GM23338 (cell line): ENCODE data around the gene KRTAP5-6. TPM values are rescaled to one million over a fixed set of nuclear protein-coding genes. Genes with fewer than 3 reads are reported as not detected.

Experiments used
- ATAC-seq: fragments of 200-7000 bp; cut with Tn5 transposase; 3 replicates; pipeline ENCODE4 v1.9.1; 2020
- DNase-seq: peaks from one replicate; pipeline ENCODE4 v3.0.0-alpha.2; 2015; ENCODE audit warnings: low spot score
- H2AFZ ChIP-seq: fragments of 200-600 bp; sonication (generic); 2 replicates; pipeline ENCODE4 v1.8.0; 2016; ENCODE audit warnings: antibody characterized with exemption, mild to moderate bottlenecking, moderate library complexity
- H3F3A ChIP-seq: fragments of 200-600 bp; sonication (generic); replicated peaks from 2 replicates; pipeline ENCODE4 v1.8.0; 2017; ENCODE audit warnings: antibody characterized with exemption, mixed run types, low read depth
- H3K27ac ChIP-seq: fragments of 200-600 bp; sonication (generic); 2 replicates; pipeline ENCODE4 v1.6.1; 2016; ENCODE audit warnings: low read depth
- H3K27me3 ChIP-seq: fragments of 200-600 bp; sonication (generic); 2 replicates; pipeline ENCODE4 v1.8.0; 2016; ENCODE audit warnings: mild to moderate bottlenecking, mixed run types, moderate library complexity; ENCODE audit not compliant: insufficient read depth
- H3K36me3 ChIP-seq: fragments of 200-600 bp; sonication (generic); 2 replicates; pipeline ENCODE4 v1.8.0; 2016; ENCODE audit warnings: mild to moderate bottlenecking; ENCODE audit not compliant: insufficient read depth
- H3K4me1 ChIP-seq: fragments of 200-600 bp; sonication (generic); 2 replicates; pipeline ENCODE4 v1.8.0; 2016; ENCODE audit warnings: mild to moderate bottlenecking, moderate library complexity; ENCODE audit not compliant: insufficient read depth
- H3K4me2 ChIP-seq: fragments of 200-600 bp; sonication (generic); 2 replicates; pipeline ENCODE4 v1.7.1; 2017; ENCODE audit warnings: mixed run types
- H3K4me3 ChIP-seq: fragments of 200-600 bp; sonication (generic); 2 replicates; pipeline ENCODE4 v1.6.1; 2016; ENCODE audit warnings: mixed run types
- H3K79me2 ChIP-seq: fragments of 200-600 bp; sonication (generic); replicated peaks from 2 replicates; pipeline ENCODE4 v1.8.0; 2017; ENCODE audit warnings: mild to moderate bottlenecking; ENCODE audit not compliant: insufficient read depth
- H3K9me2 ChIP-seq: fragments of 200-600 bp; sonication (generic); 2 replicates; pipeline ENCODE4 v1.8.0; 2017; ENCODE audit not compliant: insufficient read depth
- H4K20me1 ChIP-seq: fragments of 200-600 bp; sonication (generic); replicated peaks from 2 replicates; pipeline ENCODE4 v1.8.0; 2017; ENCODE audit warnings: mild to moderate bottlenecking; ENCODE audit not compliant: insufficient read depth
- H3K27ac Mint-ChIP-seq: 2 replicates; pipeline ENCODE4 v1.8.0; 2020; ENCODE audit warnings: inconsistent platforms, mild to moderate bottlenecking, moderate library complexity, mixed read lengths
- H3K27me3 Mint-ChIP-seq: 3 replicates; pipeline ENCODE4 v1.8.0; 2022; ENCODE audit warnings: low read depth, mild to moderate bottlenecking, moderate library complexity, mixed read lengths, inconsistent platforms; ENCODE audit not compliant: insufficient read depth, poor library complexity
- H3K36me3 Mint-ChIP-seq: 3 replicates; pipeline ENCODE4 v1.8.0; 2021; ENCODE audit warnings: low read depth, mild to moderate bottlenecking, inconsistent platforms, moderate library complexity, mixed read lengths
- H3K4me1 Mint-ChIP-seq: 3 replicates; pipeline ENCODE4 v1.8.0; 2020; ENCODE audit warnings: mild to moderate bottlenecking, inconsistent platforms, mixed read lengths
- H3K4me3 Mint-ChIP-seq: 3 replicates; pipeline ENCODE4 v1.8.0; 2021; ENCODE audit warnings: moderate library complexity, mild to moderate bottlenecking, inconsistent platforms, mixed read lengths
- H3K9me3 Mint-ChIP-seq: 3 replicates; pipeline ENCODE4 v1.8.0; 2020; ENCODE audit warnings: moderate library complexity, mild to moderate bottlenecking, inconsistent platforms, mixed read lengths
- EZH2phosphoT487 ChIP-seq: fragments of 200-600 bp; sonication (generic); IDR thresholded peaks from one replicate; pipeline ENCODE4 v1.8.1; 2018; ENCODE audit warnings: antibody characterized with exemption; ENCODE audit not compliant: unreplicated experiment
- REST ChIP-seq: IDR thresholded peaks from one replicate; pipeline ENCODE4 v1.6.1; 2018; ENCODE audit warnings: antibody characterized with exemption; ENCODE audit not compliant: unreplicated experiment
- STAT1 ChIP-seq: IDR thresholded peaks from one replicate; pipeline ENCODE4 v1.6.1; 2016; ENCODE audit warnings: antibody characterized with exemption; ENCODE audit not compliant: unreplicated experiment
- ZNF331 ChIP-seq: fragments of 250-450 bp; sonication (Bioruptor Pico); IDR thresholded peaks from 2 replicates; pipeline ENCODE4 v1.5.0; 2020; ENCODE audit warnings: low read depth, mild to moderate bottlenecking, moderate library complexity
- ZNF462 ChIP-seq: fragments of 250-450 bp; sonication (Bioruptor Pico); IDR thresholded peaks from 2 replicates; pipeline ENCODE4 v1.5.0; 2020; ENCODE audit warnings: mild to moderate bottlenecking, moderate library complexity
- polyA plus RNA-seq: library from polyadenylated mRNA; unstranded; fragments of >200 nt; fragmentation: Nextera tagmentation; extraction: Ambion mirVana; gene quantifications from 2 replicates; pipeline ENCODE4 v1.2.1, GENCODE V29; 2016
- total RNA-seq: library from RNA; depleted of rRNA; stranded (reverse); fragments of >200 nt; shearing (Covaris generic); gene quantifications from 2 replicates; pipeline ENCODE4 v1.2.3, GENCODE V29; 2014

The KRTAP5-6 gene
- total and polyA plus RNA-seq, 2 experiments from 2014 or later: not detected

- TF ChIP-seq ZNF462 (CRISPR knock-in tag) (no peak), STAT1 (no peak), EZH2phosphoT487 (no peak), ZNF331 (CRISPR knock-in tag) (no peak)
These were observed 32.7 kb downstream of the KRTAP5-6 start (continued) for GRCh38 chr11:1729692-1730011.

- ATAC-seq (no peak), DNase-seq (no peak)
- Histone ChIP-seq H3K4me2 (no peak overlapping the region), H3F3A (peaks cover 8% of the 10 kb centered on the region; the same call in 1 of the 2 replicates), H3K79me2 (no peaks in the 10 kb centered on the region), H3K27ac (no peak overlapping the region), H3K4me3 (no peak overlapping the region), H2AFZ (no peak overlapping the region), H3K36me3 (no peaks in the 10 kb centered on the region), H3K27me3 (no peaks in the 10 kb centered on the region), H4K20me1 (no peaks in the 10 kb centered on the region), H3K4me1 (no peaks in the 10 kb centered on the region), H3K9me2 (no peaks in the 10 kb centered on the region)
- Mint-ChIP-seq H3K27ac (no peak overlapping the region), H3K4me1 (no peaks in the 10 kb centered on the region), H3K27me3 (peaks cover 17% of the 10 kb centered on the region), H3K36me3 (no peaks in the 10 kb centered on the region), H3K4me3 (no peak overlapping the region), H3K9me3 (peaks cover 6% of the 10 kb centered on the region; the same call in 1 of the 3 replicates)
- TF ChIP-seq EZH2phosphoT487 (no peak), ZNF462 (CRISPR knock-in tag) (no peak), REST (no peak)
These were observed 33.1 kb downstream of the KRTAP5-6 start for GRCh38 chr11:1730059-1730629.
